K562 (cell line): ENCODE results near the gene AP2A2. TPM values are rescaled to one million over a fixed set of nuclear protein-coding genes. Genes with fewer than 3 reads are reported as not detected.

Experiments
- ATAC-seq: fragments of 200-7000 bp; cut with Tn5 transposase; 3 replicates; pipeline ENCODE4 v1.9.1; 2020; ENCODE audit warnings: moderate library complexity
- BruUV-seq: library from RNA; stranded (reverse); fragments of 400-500 nt; replicated peaks from 2 replicates; lab custom pipeline; 2021; lab: Mats Ljungman, UMichigan
- CTCF ChIA-PET: fragments of 300-600 bp; formaldehyde crosslinking; extraction: SDS; loops from one replicate; lab custom pipeline; 2021; ENCODE audit warnings: low intra/inter-chr PET ratio; lab: Yijun Ruan, JAX
- POLR2A ChIA-PET: fragments of 300-600, 350-650 bp; sonication (Branson Sonifier 250); formaldehyde crosslinking; extraction: SDS; loops from one replicate; lab custom pipeline; 2021; ENCODE audit warnings: antibody characterized with exemption, inconsistent platforms; lab: Yijun Ruan, JAX
- DNase-seq, 4 experiments: peaks; one replicate each; pipeline versions ENCODE4 v3.0.0 to v3.0.0-alpha.2; 2011 to 2018; ENCODE audit warnings: low spot score in 3 of 4, mixed read lengths in 3 of 4; ENCODE audit errors: extremely low read depth in 1 of 4
- FAIRE-seq: peaks from 2 replicates; lab custom pipeline; 2011; peaks lifted over from hg19 to GRCh38; lab: Jason Lieb, UNC
- H2AFZ ChIP-seq: 2 replicates; pipeline ENCODE4 v1.6.0; 2011; ENCODE audit warnings: low read depth, low read length, control low read depth, inconsistent platforms
- H3K27ac ChIP-seq: fragments of 200-600 bp; 3 replicates; pipeline ENCODE4 v1.8.0; 2011; ENCODE audit warnings: low read depth, mild to moderate bottlenecking, control low read depth, inconsistent platforms, low read length, moderate library complexity, mixed read lengths; ENCODE audit errors: extremely low read depth
- H3K27me3 ChIP-seq, 2 experiments: fragments of 300-600 bp in 1 of 2; 2 replicates in 1 of 2; 3 replicates in 1 of 2; pipeline versions ENCODE4 v1.6.0 to v1.8.0; 2011; ENCODE audit warnings: inconsistent platforms in 2 of 2, low read length in 2 of 2, mild to moderate bottlenecking in 1 of 2, mixed read lengths in 1 of 2, moderate library complexity in 1 of 2; ENCODE audit not compliant: control insufficient read depth in 2 of 2, insufficient read depth in 2 of 2
- H3K36me3 ChIP-seq: fragments of 300-600 bp; 3 replicates; pipeline ENCODE4 v1.8.0; 2011; ENCODE audit warnings: mild to moderate bottlenecking, low read length, inconsistent platforms; ENCODE audit not compliant: control insufficient read depth, insufficient read depth
- H3K4me1 ChIP-seq, 2 experiments: fragments of 200-600 bp in 1 of 2; replicated peaks in 1 of 2; 2 replicates in 1 of 2; 3 replicates in 1 of 2; pipeline versions ENCODE4 v1.5.1 to v1.8.0; 2011; ENCODE audit warnings: inconsistent platforms in 2 of 2, low read length in 2 of 2, mild to moderate bottlenecking in 1 of 2, mixed read lengths in 1 of 2, moderate library complexity in 1 of 2; ENCODE audit not compliant: control insufficient read depth in 2 of 2, insufficient read depth in 2 of 2
- H3K4me2 ChIP-seq: 2 replicates; pipeline ENCODE4 v1.6.1; 2011; ENCODE audit warnings: low read length, control low read depth, inconsistent platforms, mixed read lengths; ENCODE audit not compliant: insufficient read depth
- H3K4me3 ChIP-seq: fragments of 200-600 bp; sonication (generic), shearing (Covaris generic); 2 replicates; pipeline ENCODE4 v1.5.1; 2016; ENCODE audit warnings: control low read depth, inconsistent platforms
- H3K79me2 ChIP-seq: fragments of 200-600 bp; 3 replicates; pipeline ENCODE4 v1.8.0; 2011; ENCODE audit warnings: low read length, inconsistent platforms; ENCODE audit not compliant: control insufficient read depth, insufficient read depth
- H3K9ac ChIP-seq, 2 experiments: 2 replicates each; pipeline versions ENCODE4 v1.6.0 to v1.6.1; 2011; ENCODE audit warnings: low read depth in 2 of 2, low read length in 2 of 2, control low read depth in 1 of 2, inconsistent platforms in 1 of 2, mild to moderate bottlenecking in 1 of 2, mixed read lengths in 1 of 2; ENCODE audit not compliant: insufficient read depth in 1 of 2
- H3K9me1 ChIP-seq: one replicate; pipeline ENCODE4 v1.6.0; 2011; ENCODE audit warnings: inconsistent platforms, mild to moderate bottlenecking, low read length, moderate library complexity; ENCODE audit not compliant: control insufficient read depth, insufficient read depth
- H3K9me3 ChIP-seq: replicated peaks from 2 replicates; pipeline ENCODE4 v1.5.1; 2011; ENCODE audit warnings: low read depth, low read length, inconsistent platforms; ENCODE audit not compliant: control insufficient read depth, insufficient read depth
- H4K20me1 ChIP-seq: replicated peaks from 2 replicates; pipeline ENCODE4 v1.6.1; 2011; ENCODE audit warnings: low read length, inconsistent platforms, mixed read lengths; ENCODE audit not compliant: control insufficient read depth, insufficient read depth
- ASH1L ChIP-seq: fragments of 450-650 bp; IDR thresholded peaks from 2 replicates; pipeline ENCODE4 v1.6.1; 2018; ENCODE audit warnings: borderline replicate concordance, mild to moderate bottlenecking, low read depth; ENCODE audit not compliant: partially characterized antibody
- CBX8 ChIP-seq: fragments of 200-600 bp; sonication (generic); IDR thresholded peaks from 2 replicates; pipeline ENCODE4 v1.6.1; 2012; ENCODE audit warnings: borderline replicate concordance, mixed run types, low read depth, mild to moderate bottlenecking, moderate library complexity, mixed read lengths, low read length, control low read depth, inconsistent platforms; ENCODE audit not compliant: poor library complexity, severe bottlenecking; ENCODE audit errors: extremely low read depth
- EGR1 ChIP-seq: fragments of 450-650 bp; conservative IDR thresholded peaks from 2 replicates; pipeline ENCODE4 v1.6.1; 2017; ENCODE audit warnings: mild to moderate bottlenecking
- HOXB6 ChIP-seq: fragments of 250-450 bp; sonication (Bioruptor Pico); IDR thresholded peaks from 2 replicates; pipeline ENCODE4 v1.5.1; 2022; ENCODE audit warnings: mild to moderate bottlenecking, borderline replicate concordance
- ZNF212 ChIP-seq: fragments of 450-650 bp; formaldehyde crosslinking; IDR thresholded peaks from 2 replicates; pipeline ENCODE4 v1.4.0; 2020; ENCODE audit warnings: mild to moderate bottlenecking
- WGBS: fragments of 100-300 bp; shearing (Covaris generic); methylation state at CpG from one replicate; pipeline ENCODE4 v1.1.6; 2016; ENCODE audit warnings: low coverage, mixed read lengths; ENCODE audit not compliant: insufficient coverage; ENCODE audit errors: missing lambda C conversion rate; 5-methylcytosine and 5-hydroxymethylcytosine counted together
- in situ Hi-C: fragments of 300-500 bp; cut with MboI; formaldehyde crosslinking; loops from 4 replicates; pipeline ENCODE4 v1.15.0; 2018; ENCODE audit warnings: inconsistent platforms, mixed read lengths
- intact Hi-C: fragments of 100-400 bp; cut with micrococcal nuclease; formaldehyde crosslinking; loops from 2 replicates; pipeline ENCODE4 v1.14.2; 2022
- polyA plus RNA-seq, 8 experiments: library from polyadenylated mRNA; depleted of rRNA in 4 of 8; stranded (reverse) in 5 of 8; unstranded in 3 of 8; fragments of >200 nt; fragmentation: Nextera tagmentation in 2 of 8; fragmentation: Illumina TruSeq in 1 of 8; extraction: Ambion mirVana in 2 of 8; extraction: Trizol in 1 of 8; gene quantifications; 2 replicates each; pipeline versions ENCODE4 v1.2.1 to v1.2.3, GENCODE V29; 2011 to 2014; ENCODE audit warnings: inconsistent platforms in 1 of 8, missing spikeins in 1 of 8
- total RNA-seq, 7 experiments: library from RNA; depleted of rRNA in 6 of 7; stranded (reverse); fragments of >200 nt in 6 of 7; fragmentation: Illumina TruSeq in 2 of 7; extraction: Trizol in 2 of 7; gene quantifications; 2 replicates each; pipeline versions ENCODE4 v1.2.1 to v1.2.3, GENCODE V29; 2011 to 2021; ENCODE audit warnings: low replicate concordance in 1 of 7
- TF ChIP-seq, protein P1 (sequence below): fragments of 250-450 bp; sonication (Bioruptor Pico); IDR thresholded peaks from 2 replicates; pipeline ENCODE4 v1.4.0; 2020; ENCODE audit warnings: mild to moderate bottlenecking, moderate library complexity, borderline replicate concordance
- TF ChIP-seq, protein P2 (sequence below), 2 experiments: fragments of 450-650 bp; formaldehyde crosslinking in 1 of 2; IDR thresholded peaks; 2 replicates each; pipeline versions ENCODE4 v1.4.0 to v1.6.1; 2014 to 2020; ENCODE audit warnings: mild to moderate bottlenecking in 2 of 2, borderline replicate concordance in 1 of 2, low read depth in 1 of 2

Gene AP2A2
- total and polyA plus RNA-seq, 9 of the 15 experiments (the other 6 are each of a cell fraction or from before 2014, with no cell fraction given), result 0.69 to 41.7 (median 15.2) TPM

DNA sequence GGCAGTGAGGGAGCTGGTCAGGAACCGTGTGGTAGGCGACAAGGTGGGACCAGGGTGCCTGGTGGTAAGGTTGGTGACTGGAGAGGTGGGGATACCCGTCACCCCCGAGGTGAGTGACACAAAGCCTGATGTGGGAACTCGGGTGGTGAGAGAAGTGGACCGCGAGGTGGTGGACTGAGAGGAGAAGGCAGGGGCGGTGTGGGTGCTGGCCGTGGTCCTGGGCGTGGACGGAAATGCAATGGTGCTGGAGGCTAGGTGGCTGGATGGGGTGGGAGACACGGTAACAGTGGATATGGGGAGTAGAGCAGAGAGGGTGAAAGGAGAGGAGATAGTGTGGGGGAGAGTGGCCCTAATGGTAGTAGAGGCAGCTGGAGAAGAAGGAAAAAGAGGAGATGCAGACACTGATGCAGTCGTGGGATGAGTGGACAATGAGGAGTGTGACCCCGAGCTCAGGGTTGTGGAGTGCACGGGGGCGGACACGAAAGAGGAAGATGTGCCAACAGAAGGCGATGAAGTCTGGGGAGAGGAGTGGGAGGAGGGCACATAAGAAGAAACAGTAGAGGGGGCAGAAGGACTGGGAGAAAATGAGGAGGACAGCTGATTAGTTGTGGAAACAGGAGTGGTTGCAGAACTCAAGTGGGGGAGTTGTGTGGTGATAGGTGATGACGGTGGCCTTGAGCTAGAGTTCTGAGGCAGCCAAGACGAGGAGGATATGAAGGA, 90.3 kb downstream of the AP2A2 start:
- peaks cover 0 to 28% of the 10 kb centered on the region in 2 experiments; a peak in 1 of 5 replicates for H3K4me1 ChIP-seq
- no TSS peak for BruUV-seq
- POLR2A ChIA-PET, result no interaction called here
- CTCF ChIA-PET, result no interaction called here
- H3K79me2 ChIP-seq, result no peaks in the 10 kb centered on the region
- no peak overlapping the region for H3K4me3 ChIP-seq
- TF ChIP-seq, protein P1, sequence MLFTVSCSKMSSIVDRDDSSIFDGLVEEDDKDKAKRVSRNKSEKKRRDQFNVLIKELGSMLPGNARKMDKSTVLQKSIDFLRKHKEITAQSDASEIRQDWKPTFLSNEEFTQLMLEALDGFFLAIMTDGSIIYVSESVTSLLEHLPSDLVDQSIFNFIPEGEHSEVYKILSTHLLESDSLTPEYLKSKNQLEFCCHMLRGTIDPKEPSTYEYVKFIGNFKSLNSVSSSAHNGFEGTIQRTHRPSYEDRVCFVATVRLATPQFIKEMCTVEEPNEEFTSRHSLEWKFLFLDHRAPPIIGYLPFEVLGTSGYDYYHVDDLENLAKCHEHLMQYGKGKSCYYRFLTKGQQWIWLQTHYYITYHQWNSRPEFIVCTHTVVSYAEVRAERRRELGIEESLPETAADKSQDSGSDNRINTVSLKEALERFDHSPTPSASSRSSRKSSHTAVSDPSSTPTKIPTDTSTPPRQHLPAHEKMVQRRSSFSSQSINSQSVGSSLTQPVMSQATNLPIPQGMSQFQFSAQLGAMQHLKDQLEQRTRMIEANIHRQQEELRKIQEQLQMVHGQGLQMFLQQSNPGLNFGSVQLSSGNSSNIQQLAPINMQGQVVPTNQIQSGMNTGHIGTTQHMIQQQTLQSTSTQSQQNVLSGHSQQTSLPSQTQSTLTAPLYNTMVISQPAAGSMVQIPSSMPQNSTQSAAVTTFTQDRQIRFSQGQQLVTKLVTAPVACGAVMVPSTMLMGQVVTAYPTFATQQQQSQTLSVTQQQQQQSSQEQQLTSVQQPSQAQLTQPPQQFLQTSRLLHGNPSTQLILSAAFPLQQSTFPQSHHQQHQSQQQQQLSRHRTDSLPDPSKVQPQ (CRISPR knock-in tag), result no peak
- 0 out of 2 replicates have a peak, but pooled peaks have one; percentile 8 for TF ChIP-seq EGR1
- TF ChIP-seq HOXB6 (CRISPR knock-in tag), result no peak
- TF ChIP-seq, protein P2, sequence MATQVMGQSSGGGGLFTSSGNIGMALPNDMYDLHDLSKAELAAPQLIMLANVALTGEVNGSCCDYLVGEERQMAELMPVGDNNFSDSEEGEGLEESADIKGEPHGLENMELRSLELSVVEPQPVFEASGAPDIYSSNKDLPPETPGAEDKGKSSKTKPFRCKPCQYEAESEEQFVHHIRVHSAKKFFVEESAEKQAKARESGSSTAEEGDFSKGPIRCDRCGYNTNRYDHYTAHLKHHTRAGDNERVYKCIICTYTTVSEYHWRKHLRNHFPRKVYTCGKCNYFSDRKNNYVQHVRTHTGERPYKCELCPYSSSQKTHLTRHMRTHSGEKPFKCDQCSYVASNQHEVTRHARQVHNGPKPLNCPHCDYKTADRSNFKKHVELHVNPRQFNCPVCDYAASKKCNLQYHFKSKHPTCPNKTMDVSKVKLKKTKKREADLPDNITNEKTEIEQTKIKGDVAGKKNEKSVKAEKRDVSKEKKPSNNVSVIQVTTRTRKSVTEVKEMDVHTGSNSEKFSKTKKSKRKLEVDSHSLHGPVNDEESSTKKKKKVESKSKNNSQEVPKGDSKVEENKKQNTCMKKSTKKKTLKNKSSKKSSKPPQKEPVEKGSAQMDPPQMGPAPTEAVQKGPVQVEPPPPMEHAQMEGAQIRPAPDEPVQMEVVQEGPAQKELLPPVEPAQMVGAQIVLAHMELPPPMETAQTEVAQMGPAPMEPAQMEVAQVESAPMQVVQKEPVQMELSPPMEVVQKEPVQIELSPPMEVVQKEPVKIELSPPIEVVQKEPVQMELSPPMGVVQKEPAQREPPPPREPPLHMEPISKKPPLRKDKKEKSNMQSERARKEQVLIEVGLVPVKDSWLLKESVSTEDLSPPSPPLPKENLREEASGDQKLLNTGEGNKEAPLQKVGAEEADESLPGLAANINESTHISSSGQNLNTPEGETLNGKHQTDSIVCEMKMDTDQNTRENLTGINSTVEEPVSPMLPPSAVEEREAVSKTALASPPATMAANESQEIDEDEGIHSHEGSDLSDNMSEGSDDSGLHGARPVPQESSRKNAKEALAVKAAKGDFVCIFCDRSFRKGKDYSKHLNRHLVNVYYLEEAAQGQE (IDR thresholded peaks at IDR 0.05; ENCODE audit: borderline replicate concordance), result peak; percentile 31
- TF ChIP-seq, protein P2 (CRISPR knock-in tag; IDR thresholded peaks at IDR 0.05; ENCODE audit: low read depth), result no peak
- TF ChIP-seq ZNF212 (CRISPR knock-in tag), result no peak
- TF ChIP-seq CBX8, result no peak
- TF ChIP-seq ASH1L, result no peak
- TF ChIP-seq, all 486 proteins: peak for 2
- no peak for ATAC-seq
- in situ Hi-C loops, result no loop called here
- Histone ChIP-seq H3K27ac (no peak overlapping the region), H2AFZ (no peak overlapping the region), H3K4me2 (no peak overlapping the region), H3K9me1 (peaks cover 7% of the 10 kb centered on the region), H3K9ac (no peak overlapping the region), H3K27me3 (peaks cover 2 to 42% of the 10 kb centered on the region in 2 experiments; a peak in 4 of 5 replicates), H4K20me1 (no peaks in the 10 kb centered on the region; the same call in 1 of the 2 replicates), H3K36me3 (peaks cover 6% of the 10 kb centered on the region; the same call in 1 of the 3 replicates), H3K9me3 (no peaks in the 10 kb centered on the region)
- FAIRE-seq, result no peak
- intact Hi-C loops, result no loop called here
- DNase-seq, result no peak
- WGBS, result 11% methylated on average over 20 of the region's 20 CpGs
